H4 (cell line): Measurements from ENCODE around the gene DONSON. TPM values are rescaled to one million over a fixed set of nuclear protein-coding genes. Genes with fewer than 3 reads are reported as not detected.
A peak's percentile ranks its signal among the peaks of the same experiment; 100 is the strongest.
"Not testable (repeated sequence)": the region's sequence is repeated elsewhere in the genome, so short reads cannot be mapped to it uniquely, and the experiment has no call there.

Experiments used
- DNase-seq: peaks from one replicate; pipeline ENCODE4 v3.0.0-alpha.2; 2015; ENCODE audit warnings: low spot score
- total RNA-seq: library from RNA; depleted of rRNA; stranded (reverse); fragments of >200 nt; shearing (Covaris generic); gene quantifications from 2 replicates; pipeline ENCODE4 v1.2.3, GENCODE V29; 2014; rRNA removed

Gene DONSON
- 76.5 and 87.3 TPM in 2 replicates for total RNA-seq

GRCh38 chr21:33588485-33589335 lies at the start of gene DONSON:
DONSON (minus strand) TSS chr21:33588684; CDS start chr21:33588641, 43 bp downstream.
- DNase-seq, result peak; percentile 79

- DNase-seq, result no peak
These were observed 45.8 kb upstream of the DONSON start for GRCh38 chr21:33634254-33634653.

GRCh38 chr21:33626151-33626550 lies 37.7 kb upstream of the DONSON start:
- not testable (repeated sequence) for DNase-seq

- DNase-seq, result no peak
These were observed 33.8 kb upstream of the DONSON start for GRCh38 chr21:33622253-33622652.

- no peak for DNase-seq
These were observed 31.2 kb upstream of the DONSON start for GRCh38 chr21:33619726-33620125.

- no peak for DNase-seq
These were observed 29.9 kb upstream of the DONSON start for GRCh38 chr21:33618407-33618806.

- DNase-seq, result not testable (repeated sequence)
These were observed 29.1 kb upstream of the DONSON start for GRCh38 chr21:33617565-33617964.

- DNase-seq, result no peak
These were observed 22.7 kb upstream of the DONSON start for GRCh38 chr21:33611006-33611744.

GRCh38 chr21:33608559-33608958 lies 20.1 kb upstream of the DONSON start:
- DNase-seq, result no peak

GRCh38 chr21:33598051-33598450 lies 9.6 kb upstream of the DONSON start:
- no peak for DNase-seq

GRCh38 chr21:33587792-33588484 lies 546 bp downstream of the DONSON start:
- peak; percentile 19 for DNase-seq

- DNase-seq, result no peak
These were observed 1.6 kb downstream of the DONSON start for GRCh38 chr21:33586927-33587326.

- no peak for DNase-seq
These were observed 4.0 kb downstream of the DONSON start for GRCh38 chr21:33584455-33584854.

GRCh38 chr21:33578959-33579542 lies 9.4 kb downstream of the DONSON start:
- DNase-seq, result no peak

GRCh38 chr21:33578214-33578613 lies 10.3 kb downstream of the DONSON start:
- no peak for DNase-seq

- not testable (repeated sequence) for DNase-seq
These were observed 11.7 kb downstream of the DONSON start for GRCh38 chr21:33576741-33577141.

GRCh38 chr21:33572350-33572749 lies 16.1 kb downstream of the DONSON start:
- no peak for DNase-seq

- DNase-seq, result no peak
These were observed 18.5 kb downstream of the DONSON start for GRCh38 chr21:33569991-33570390.

- no peak for DNase-seq
These were observed 20.0 kb downstream of the DONSON start for GRCh38 chr21:33568448-33568847.

- no peak for DNase-seq
These were observed 20.6 kb downstream of the DONSON start for GRCh38 chr21:33567914-33568313.

- DNase-seq, result no peak
These were observed 22.0 kb downstream of the DONSON start for GRCh38 chr21:33566514-33566913.

GRCh38 chr21:33562389-33562788 lies 26.1 kb downstream of the DONSON start:
- no peak for DNase-seq
